Measurements from ENCODE around the gene GPER1. TPM values are rescaled to one million over a fixed set of nuclear protein-coding genes. Genes with fewer than 3 reads are reported as not detected.

Gene GPER1
- total RNA-seq, 1 experiment from 2014 or later, result not detected

GRCh38 chr7:1061180-1061579 is 26.7 kb upstream of the GPER1 start:
- Histone ChIP-seq H4K5ac (ENCODE audit: insufficient read length, low read depth, low read length) (no peak overlapping the region), H3K23me2 (ENCODE audit: insufficient read length, low read depth, low read length, poor library complexity, severe bottlenecking) (no peaks in the 10 kb centered on the region)

More at GRCh38 chr7:1061180-1061579, 26.7 kb upstream of the GPER1 start:
- no peak overlapping the region for H2AFZ ChIP-seq (ENCODE audit: low read length)
- DNase-seq, result no peak
- H2BK5ac ChIP-seq (ENCODE audit: insufficient read length, low read length), result no peak overlapping the region
- H2AK5ac ChIP-seq (ENCODE audit: insufficient read length, low read length), result no peak overlapping the region
- no peak overlapping the region for H2BK20ac ChIP-seq (ENCODE audit: low read depth, low read length, poor library complexity, severe bottlenecking)
- WGBS (ENCODE audit: extremely low coverage, insufficient read length, low lambda C conversion rate), result no CpG with 5 or more reads among the region's 9 CpGs
- no peak overlapping the region for H3T11ph ChIP-seq (ENCODE audit: low read length)
- no peak overlapping the region for H3K9ac ChIP-seq (ENCODE audit: extremely low read depth, insufficient read length, low read length)
- Mint-ChIP-seq H3K27ac (peak overlapping the region in 1 of 3 experiments; percentile 74; a peak in 3 of 7 replicates), H3K4me3 (no peak overlapping the region), H3K36me3 (ENCODE audit: insufficient read depth in 1 of 3, low read depth in 3 of 3) (peaks cover 0 to 4% (median 2%) of the 10 kb centered on the region in 3 experiments; a peak in 2 of 7 replicates), H3K9me3 (no peaks in the 10 kb centered on the region), H3K27me3 (ENCODE audit: low read depth) (peaks cover 3% of the 10 kb centered on the region), H3K4me1 (peaks cover 14 to 24% of the 10 kb centered on the region in 2 experiments)
- 0 out of 2 replicates have a peak, but pooled peaks cover under 1% of the 10 kb centered on the region for H3K79me2 ChIP-seq (ENCODE audit: insufficient read depth, low read length)
- no peak overlapping the region for H4K8ac ChIP-seq (replicated peaks; ENCODE audit: insufficient read length, low read depth, low read length)
- no peak overlapping the region for H2BK12ac ChIP-seq (ENCODE audit: insufficient read length, low read depth, low read length)
- no peak overlapping the region for H3K18ac ChIP-seq (ENCODE audit: insufficient read length, low read depth, low read length)
- H3K4me2 ChIP-seq (ENCODE audit: insufficient read depth, insufficient read length, low read length), result no peak overlapping the region
- H3K79me1 ChIP-seq (ENCODE audit: insufficient read depth, low read depth, low read length, poor library complexity, severe bottlenecking), result no peaks in the 10 kb centered on the region
- no peaks in the 10 kb centered on the region for H3K4me1 ChIP-seq (ENCODE audit: insufficient read depth, low read length)
- H3K4ac ChIP-seq (ENCODE audit: low read depth, low read length), result no peak overlapping the region
- H3K27ac ChIP-seq (ENCODE audit: insufficient read length, low read depth, low read length), result no peak overlapping the region
- H2BK120ac ChIP-seq (ENCODE audit: low read depth, low read length, poor library complexity, severe bottlenecking), result no peak overlapping the region
- H2BK15ac ChIP-seq (ENCODE audit: low read depth, low read length), result no peak overlapping the region
- H3K14ac ChIP-seq (ENCODE audit: insufficient read depth, low read length), result no peak overlapping the region
- H3K56ac ChIP-seq (ENCODE audit: insufficient read length, low read depth, low read length), result no peak overlapping the region
- H4K20me1 ChIP-seq (ENCODE audit: control insufficient read depth, insufficient read depth, insufficient read length), result no peaks in the 10 kb centered on the region
- no peak for TF ChIP-seq CTCF (conservative IDR thresholded peaks at IDR 0.05)
- H3K9me3 ChIP-seq (ENCODE audit: control insufficient read depth, low read depth, low read length), result no peaks in the 10 kb centered on the region
- no peak overlapping the region for H3K23ac ChIP-seq (ENCODE audit: insufficient read length, low read depth, low read length)
- H3K27me3 ChIP-seq (ENCODE audit: insufficient read depth, low read length), result no peaks in the 10 kb centered on the region
- H4K91ac ChIP-seq (ENCODE audit: insufficient read length, low read depth, low read length), result no peak overlapping the region

Data from H9 (cell line).